Measurements from ENCODE around the gene KLF13.

DNA sequence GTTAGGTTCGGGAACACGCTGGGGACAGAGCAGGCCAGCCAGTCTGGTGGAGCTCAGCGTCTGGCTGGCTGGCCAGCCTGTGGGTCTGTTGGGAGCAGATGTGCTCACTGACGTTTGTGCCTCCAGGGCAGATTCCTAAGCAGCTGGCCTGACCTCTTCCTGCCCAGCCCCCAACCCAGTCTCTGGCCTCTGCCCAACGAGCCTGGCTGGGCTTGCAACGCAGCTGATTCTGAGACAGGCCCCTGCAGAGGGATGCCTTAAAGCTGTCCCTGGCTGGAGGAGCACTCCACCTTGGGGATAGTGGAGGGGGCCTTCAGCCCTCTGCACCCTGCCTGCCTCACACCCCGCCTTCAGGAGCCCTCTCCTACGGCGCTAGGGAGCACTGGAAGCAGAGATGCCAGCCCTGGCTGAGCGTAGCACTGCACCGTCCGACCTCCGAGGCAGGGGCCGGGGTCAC, 46.0 kb downstream of the KLF13 start:
- TF ChIP-seq POLR2AphosphoS5 (IDR thresholded peaks at IDR 0.05), result peak in 1 of 3 donors; percentile 55
- TF ChIP-seq, protein P1, sequence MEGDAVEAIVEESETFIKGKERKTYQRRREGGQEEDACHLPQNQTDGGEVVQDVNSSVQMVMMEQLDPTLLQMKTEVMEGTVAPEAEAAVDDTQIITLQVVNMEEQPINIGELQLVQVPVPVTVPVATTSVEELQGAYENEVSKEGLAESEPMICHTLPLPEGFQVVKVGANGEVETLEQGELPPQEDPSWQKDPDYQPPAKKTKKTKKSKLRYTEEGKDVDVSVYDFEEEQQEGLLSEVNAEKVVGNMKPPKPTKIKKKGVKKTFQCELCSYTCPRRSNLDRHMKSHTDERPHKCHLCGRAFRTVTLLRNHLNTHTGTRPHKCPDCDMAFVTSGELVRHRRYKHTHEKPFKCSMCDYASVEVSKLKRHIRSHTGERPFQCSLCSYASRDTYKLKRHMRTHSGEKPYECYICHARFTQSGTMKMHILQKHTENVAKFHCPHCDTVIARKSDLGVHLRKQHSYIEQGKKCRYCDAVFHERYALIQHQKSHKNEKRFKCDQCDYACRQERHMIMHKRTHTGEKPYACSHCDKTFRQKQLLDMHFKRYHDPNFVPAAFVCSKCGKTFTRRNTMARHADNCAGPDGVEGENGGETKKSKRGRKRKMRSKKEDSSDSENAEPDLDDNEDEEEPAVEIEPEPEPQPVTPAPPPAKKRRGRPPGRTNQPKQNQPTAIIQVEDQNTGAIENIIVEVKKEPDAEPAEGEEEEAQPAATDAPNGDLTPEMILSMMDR (IDR thresholded peaks at IDR 0.05), result no peak

Data from breast epithelium (tissue), 3 donors.